Keratinocyte (primary cell): ENCODE data around the gene TNIK. TPM values are rescaled to one million over a fixed set of nuclear protein-coding genes. Genes with fewer than 3 reads are reported as not detected.

Experiments
- DNase-seq: peaks from one replicate; pipeline ENCODE4 v3.0.0-alpha.2; 2011; ENCODE audit warnings: low read depth, missing footprints, low spot score
- FAIRE-seq: peaks from 2 replicates; lab custom pipeline; 2011; peaks lifted over from hg19 to GRCh38; lab: Jason Lieb, UNC
- H2AFZ ChIP-seq: 2 replicates; pipeline ENCODE4 v1.6.0; 2012; ENCODE audit warnings: low read length, control low read depth, inconsistent platforms; ENCODE audit not compliant: control insufficient read depth
- H3K27ac ChIP-seq: 2 replicates; pipeline ENCODE4 v1.5.1; 2011; ENCODE audit warnings: low read length; ENCODE audit not compliant: control insufficient read depth, insufficient read depth
- H3K27me3 ChIP-seq: 3 replicates; pipeline ENCODE4 v1.6.0; 2011; ENCODE audit warnings: low read length; ENCODE audit not compliant: control insufficient read depth, insufficient read depth; ENCODE audit errors: extremely low read depth
- H3K36me3 ChIP-seq, 2 experiments: 2 replicates in 1 of 2; 3 replicates in 1 of 2; pipeline ENCODE4 v1.5.1; 2011; ENCODE audit warnings: low read length in 2 of 2, mild to moderate bottlenecking in 1 of 2; ENCODE audit not compliant: control insufficient read depth in 2 of 2, insufficient read depth in 2 of 2; ENCODE audit errors: extremely low read depth in 1 of 2
- H3K4me1 ChIP-seq: 3 replicates; pipeline ENCODE4 v1.5.1; 2011; ENCODE audit warnings: low read length; ENCODE audit not compliant: control insufficient read depth, insufficient read depth; ENCODE audit errors: extremely low read depth
- H3K4me2 ChIP-seq: 3 replicates; pipeline ENCODE4 v1.6.0; 2011; ENCODE audit warnings: low read depth, low read length; ENCODE audit not compliant: control insufficient read depth, insufficient read depth; ENCODE audit errors: extremely low read depth
- H3K4me3 ChIP-seq, 3 experiments: fragments of 200-600 bp in 1 of 3; sonication (generic) in 1 of 3; 2 replicates in 2 of 3; 3 replicates in 1 of 3; pipeline ENCODE4 v1.5.1; 2011 to 2016; ENCODE audit warnings: low read length in 3 of 3, mild to moderate bottlenecking in 3 of 3, control low read depth in 2 of 3, inconsistent platforms in 1 of 3, low read depth in 1 of 3, mixed read lengths in 1 of 3, mixed run types in 1 of 3, moderate library complexity in 1 of 3; ENCODE audit not compliant: control insufficient read depth in 2 of 3, insufficient read depth in 2 of 3; ENCODE audit errors: extremely low read depth in 1 of 3
- H3K79me2 ChIP-seq: 2 replicates; pipeline ENCODE4 v1.6.0; 2012; ENCODE audit warnings: low read length; ENCODE audit not compliant: control insufficient read depth, insufficient read depth
- H3K9ac ChIP-seq: 3 replicates; pipeline ENCODE4 v1.6.0; 2011; ENCODE audit warnings: low read length; ENCODE audit not compliant: control insufficient read depth, insufficient read depth; ENCODE audit errors: extremely low read depth
- H3K9me1 ChIP-seq: 3 replicates; pipeline ENCODE4 v1.6.0; 2011; ENCODE audit warnings: low read length; ENCODE audit not compliant: control insufficient read depth, insufficient read depth; ENCODE audit errors: extremely low read depth
- H3K9me3 ChIP-seq: 2 replicates; pipeline ENCODE4 v1.5.1; 2012; ENCODE audit warnings: low read depth, low read length; ENCODE audit not compliant: control insufficient read depth
- H4K20me1 ChIP-seq: 3 replicates; pipeline ENCODE4 v1.6.0; 2011; ENCODE audit warnings: low read length; ENCODE audit not compliant: control insufficient read depth, insufficient read depth; ENCODE audit errors: extremely low read depth
- EZH2 ChIP-seq: IDR thresholded peaks from one replicate; pipeline ENCODE4 v1.6.1; 2012; ENCODE audit warnings: inconsistent platforms, mild to moderate bottlenecking, low read length, moderate library complexity
- dilution Hi-C: fragments of 300-500 bp; cut with MboI; formaldehyde crosslinking; loops from one replicate; pipeline ENCODE4 v1.7.0; 2020; ENCODE audit warnings: low sequenced_read_pairs; ENCODE audit not compliant: extremely low pct_ligation_motif_present
- polyA plus RNA-seq, 5 experiments: library from polyadenylated mRNA; depleted of rRNA in 3 of 5; stranded (reverse) in 3 of 5; stranded (forward) in 1 of 5; unstranded in 1 of 5; fragments of >200 nt; gene quantifications; 1 replicate in 1 of 5; 2 replicates in 3 of 5; 3 replicates in 1 of 5; pipeline versions ENCODE4 v1.2.1 to v1.2.3, GENCODE V29; 2011 to 2012; ENCODE audit warnings: missing spikeins in 2 of 5, low read depth in 1 of 5, low replicate concordance in 1 of 5
- TF ChIP-seq, protein P1 (sequence below), 3 experiments: IDR thresholded peaks in 1 of 3; conservative IDR thresholded peaks in 1 of 3; optimal IDR thresholded peaks in 1 of 3; 2 replicates in 2 of 3; 3 replicates in 1 of 3; pipeline versions ENCODE3 to v1.5.1; 2011; ENCODE audit warnings: low read length in 3 of 3, mild to moderate bottlenecking in 3 of 3, moderate library complexity in 2 of 3, control low read depth in 1 of 3, inconsistent platforms in 1 of 3; ENCODE audit not compliant: insufficient read depth in 2 of 3; ENCODE audit errors: extremely low read depth in 1 of 3

The TNIK gene
- polyA plus RNA-seq, 1 donor (not counting 4 experiments of a cell fraction or from before 2014, with no cell fraction given), result 4.4 TPM

DNA sequence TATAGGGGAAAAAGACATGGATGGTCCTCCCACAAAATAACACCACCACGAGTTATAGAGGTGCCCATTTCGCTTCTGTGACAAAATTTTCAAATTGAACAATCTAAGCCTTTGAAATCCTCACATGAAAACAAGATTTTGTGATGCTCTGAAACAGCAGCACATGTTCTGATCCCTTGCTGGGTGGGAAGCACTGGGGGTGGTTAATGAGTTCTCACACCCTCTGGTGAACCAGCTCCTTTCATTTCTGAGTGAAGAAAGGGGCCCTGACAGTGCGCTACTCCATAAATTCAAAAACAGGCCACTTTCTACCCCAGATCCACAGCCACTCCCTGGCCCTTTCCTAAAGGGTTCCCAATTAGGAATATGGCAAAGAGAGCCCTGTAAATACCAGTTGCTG is 129.3 kb downstream of the TNIK start:
- Histone ChIP-seq H4K20me1 (no peaks in the 10 kb centered on the region), H3K27me3 (no peaks in the 10 kb centered on the region), H3K79me2 (no peaks in the 10 kb centered on the region), H3K4me1 (peaks cover 4% of the 10 kb centered on the region), H3K9me3 (no peaks in the 10 kb centered on the region), H3K36me3 (no peaks in the 10 kb centered on the region), H3K27ac (no peak overlapping the region), H3K4me2 (no peak overlapping the region), H2AFZ (no peak overlapping the region), H3K9ac (no peak overlapping the region), H3K9me1 (no peaks in the 10 kb centered on the region), H3K4me3 (no peak overlapping the region)
- dilution Hi-C loops, result no loop called here
- TF ChIP-seq, protein P1, sequence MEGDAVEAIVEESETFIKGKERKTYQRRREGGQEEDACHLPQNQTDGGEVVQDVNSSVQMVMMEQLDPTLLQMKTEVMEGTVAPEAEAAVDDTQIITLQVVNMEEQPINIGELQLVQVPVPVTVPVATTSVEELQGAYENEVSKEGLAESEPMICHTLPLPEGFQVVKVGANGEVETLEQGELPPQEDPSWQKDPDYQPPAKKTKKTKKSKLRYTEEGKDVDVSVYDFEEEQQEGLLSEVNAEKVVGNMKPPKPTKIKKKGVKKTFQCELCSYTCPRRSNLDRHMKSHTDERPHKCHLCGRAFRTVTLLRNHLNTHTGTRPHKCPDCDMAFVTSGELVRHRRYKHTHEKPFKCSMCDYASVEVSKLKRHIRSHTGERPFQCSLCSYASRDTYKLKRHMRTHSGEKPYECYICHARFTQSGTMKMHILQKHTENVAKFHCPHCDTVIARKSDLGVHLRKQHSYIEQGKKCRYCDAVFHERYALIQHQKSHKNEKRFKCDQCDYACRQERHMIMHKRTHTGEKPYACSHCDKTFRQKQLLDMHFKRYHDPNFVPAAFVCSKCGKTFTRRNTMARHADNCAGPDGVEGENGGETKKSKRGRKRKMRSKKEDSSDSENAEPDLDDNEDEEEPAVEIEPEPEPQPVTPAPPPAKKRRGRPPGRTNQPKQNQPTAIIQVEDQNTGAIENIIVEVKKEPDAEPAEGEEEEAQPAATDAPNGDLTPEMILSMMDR (optimal IDR thresholded peaks at IDR 0.05 in 1 of 3, IDR thresholded peaks at IDR 0.05 in 1 of 3, conservative IDR thresholded peaks at IDR 0.05 in 1 of 3; ENCODE audit: extremely low read depth in 1 of 3, insufficient read depth in 2 of 3, low read length in 3 of 3), result no peak
- no peak for TF ChIP-seq EZH2
- FAIRE-seq (no peak), DNase-seq (no peak)

DNA sequence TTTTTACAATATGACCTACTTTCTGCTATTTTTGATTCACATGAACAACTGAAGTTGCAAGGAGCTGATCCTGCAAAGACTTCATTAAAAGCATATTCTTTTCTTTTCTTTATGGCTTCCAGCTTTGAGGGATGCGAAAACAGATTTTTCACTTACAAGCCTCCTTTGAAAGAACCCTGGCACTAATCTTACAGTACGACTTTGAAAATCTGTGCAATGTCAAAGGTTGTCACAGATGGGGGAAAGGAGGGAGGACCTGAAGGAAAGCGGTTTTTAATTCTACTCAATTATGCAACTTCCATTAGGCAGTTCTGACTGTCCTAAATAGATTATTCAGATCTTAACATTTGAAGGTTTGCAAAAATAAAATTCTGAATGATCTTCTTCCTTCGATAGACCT is 130.5 kb downstream of the TNIK start:
- H3K9ac ChIP-seq, result no peak overlapping the region
- no peak overlapping the region for H3K4me3 ChIP-seq
- dilution Hi-C loops, result no loop called here
- H3K4me1 ChIP-seq, result peaks cover 4% of the 10 kb centered on the region
- no peak for FAIRE-seq
- H3K36me3 ChIP-seq, result no peaks in the 10 kb centered on the region
- no peaks in the 10 kb centered on the region for H3K79me2 ChIP-seq
- H3K9me3 ChIP-seq, result no peaks in the 10 kb centered on the region
- H3K9me1 ChIP-seq, result no peaks in the 10 kb centered on the region
- H3K27me3 ChIP-seq, result no peaks in the 10 kb centered on the region
- DNase-seq, result no peak
- H4K20me1 ChIP-seq, result no peaks in the 10 kb centered on the region
- no peak overlapping the region for H3K4me2 ChIP-seq
- H3K27ac ChIP-seq, result no peak overlapping the region
- H2AFZ ChIP-seq, result no peak overlapping the region
- no peak for TF ChIP-seq EZH2
- TF ChIP-seq, protein P1 (optimal IDR thresholded peaks at IDR 0.05 in 1 of 3, IDR thresholded peaks at IDR 0.05 in 1 of 3, conservative IDR thresholded peaks at IDR 0.05 in 1 of 3; ENCODE audit: extremely low read depth in 1 of 3, insufficient read depth in 2 of 3, low read length in 3 of 3), result no peak
